Measurements from ENCODE around the gene DND1. TPM values are rescaled to one million over a fixed set of nuclear protein-coding genes. Genes with fewer than 3 reads are reported as not detected.
A peak's percentile ranks its signal among the peaks of the same experiment; 100 is the strongest.
"Not testable (repeated sequence)": the region's sequence is repeated elsewhere in the genome, so short reads cannot be mapped to it uniquely, and the experiment has no call there.

Gene DND1
- total RNA-seq, 1 donor = not detected

- DNase-seq (ENCODE audit: low read depth) = no peak
- H3K4me3 ChIP-seq (ENCODE audit: low read depth, low read length) = no peak overlapping the region
- TF ChIP-seq CTCF (IDR thresholded peaks at IDR 0.05; ENCODE audit: insufficient read depth, low read depth, low read length) = no peak
Observed at GRCh38 chr5:140627972-140628371, 45.4 kb downstream of the DND1 start.

GRCh38 chr5:140624886-140625285 is 48.5 kb downstream of the DND1 start:
- not testable (repeated sequence) for H3K4me3 ChIP-seq (ENCODE audit: low read depth, low read length); DNase-seq (ENCODE audit: low read depth)

GRCh38 chr5:140623061-140623460 is 50.3 kb downstream of the DND1 start:
- H3K4me3 ChIP-seq (ENCODE audit: low read depth, low read length); DNase-seq (ENCODE audit: low read depth): not testable (repeated sequence)

GRCh38 chr5:140622301-140622700 is 51.1 kb downstream of the DND1 start:
- H3K4me3 ChIP-seq (ENCODE audit: low read depth, low read length) = no peak overlapping the region
- no peak for DNase-seq (ENCODE audit: low read depth)
- TF ChIP-seq CTCF (IDR thresholded peaks at IDR 0.05; ENCODE audit: insufficient read depth, low read depth, low read length) = no peak

Small RNA genes lying within 50 kb of the gene (small RNA-seq; reads per million reads assigned to genes)
- gene VTRNA1-1 (50.5 reads per million, percentile 96 among the genes with 10 or more reads in this experiment), gene VTRNA1-2 (67.6 reads per million, percentile 96 among the genes with 10 or more reads in this experiment)

Other genes starting within 250 kb of the DND1 start
- 0.32 and 0.86 TPM in 2 replicates for gene EIF4EBP3, start 125.9 kb downstream of the DND1 start, total RNA-seq
- gene SRA1, start 116.1 kb downstream of the DND1 start, total RNA-seq = 40.6 and 53.1 TPM in 2 replicates
- gene APBB3, start 109.0 kb downstream of the DND1 start, total RNA-seq = 11.9 and 14.7 TPM in 2 replicates
- gene SLC35A4, start 108.7 kb downstream of the DND1 start, total RNA-seq = 11.9 and 13.8 TPM in 2 replicates
- 0.97 and 2.2 TPM in 2 replicates for gene CD14, start 40.4 kb downstream of the DND1 start, total RNA-seq
- 7.7 and 8.6 TPM in 2 replicates for gene TMCO6, start 34.1 kb downstream of the DND1 start, total RNA-seq
- gene NDUFA2, start 25.9 kb downstream of the DND1 start, total RNA-seq = 36.7 and 39.7 TPM in 2 replicates
- 65.6 and 71.2 TPM in 2 replicates for gene IK, start 25.7 kb downstream of the DND1 start, total RNA-seq
- 30.9 and 41.5 TPM in 2 replicates for gene WDR55, start 8.7 kb downstream of the DND1 start, total RNA-seq
- gene HARS1, start 17.8 kb upstream of the DND1 start, total RNA-seq = 52.2 and 56.4 TPM in 2 replicates
- gene HARS2, start 17.9 kb upstream of the DND1 start, total RNA-seq = 29.6 and 32.0 TPM in 2 replicates
- 35.1 and 47.1 TPM in 2 replicates for gene ZMAT2, start 26.9 kb upstream of the DND1 start, total RNA-seq
- gene PCDHA1, start 112.6 kb upstream of the DND1 start, total RNA-seq = under 0.01 TPM in 1 of 2 replicates, not detected in the other
- under 0.01 TPM in 2 replicates for gene PCDHA2, start 121.3 kb upstream of the DND1 start, total RNA-seq
- gene PCDHA3, start 127.5 kb upstream of the DND1 start, total RNA-seq = under 0.01 and 0.32 TPM in 2 replicates
- 0.32 and 0.43 TPM in 2 replicates for gene PCDHA4, start 133.5 kb upstream of the DND1 start, total RNA-seq
- gene PCDHA5, start 148.0 kb upstream of the DND1 start, total RNA-seq = under 0.01 TPM in 2 replicates
- under 0.01 and 0.43 TPM in 2 replicates for gene PCDHA6, start 154.4 kb upstream of the DND1 start, total RNA-seq
- gene PCDHA7, start 160.7 kb upstream of the DND1 start, total RNA-seq = 0.32 and 0.86 TPM in 2 replicates
- under 0.01 TPM in 2 replicates for gene PCDHA8, start 167.6 kb upstream of the DND1 start, total RNA-seq
- under 0.01 TPM in 2 replicates for gene PCDHA9, start 174.8 kb upstream of the DND1 start, total RNA-seq
- gene PCDHA10, start 182.3 kb upstream of the DND1 start, total RNA-seq = under 0.01 TPM in 2 replicates
- under 0.01 TPM in 2 replicates for gene PCDHA11, start 195.4 kb upstream of the DND1 start, total RNA-seq
- gene PCDHA12, start 201.7 kb upstream of the DND1 start, total RNA-seq = under 0.01 TPM in 2 replicates
- gene PCDHA13, start 208.5 kb upstream of the DND1 start, total RNA-seq = under 0.01 TPM in 2 replicates

Measured in fibroblast of villous mesenchyme (primary cell).